SH-SY5Y (cell line): ENCODE measurements around the gene URI1.

ENCODE experiments used
- GATA2 ChIP-seq: IDR thresholded peaks from 2 replicates; pipeline ENCODE4 v1.6.1; 2011; ENCODE audit warnings: mild to moderate bottlenecking, low read depth, low read length
- GATA3 ChIP-seq: IDR thresholded peaks from 2 replicates; pipeline ENCODE4 v1.6.1; 2011; ENCODE audit warnings: low read depth, mild to moderate bottlenecking, low read length, moderate library complexity

- TF ChIP-seq GATA2 = no peak
- no peak for TF ChIP-seq GATA3
Measured at GRCh38 chr19:30062907-30063649, 121.0 kb downstream of the URI1 start.
